HG03442 (cell line): ENCODE measurements around the gene MAML3.

ENCODE experiments used
- ATAC-seq: cut with Tn5 transposase; IDR thresholded peaks from one replicate; pipeline ENCODE4 v1.9.1; 2021; ENCODE audit warnings: mild to moderate bottlenecking, moderate library complexity; ENCODE audit not compliant: unreplicated experiment

MAML3 gene

GRCh38 chr4:139740531-139741041 is 413.4 kb downstream of the MAML3 start:
- no peak for ATAC-seq

GRCh38 chr4:139740121-139740520 is 413.9 kb downstream of the MAML3 start:
- no peak for ATAC-seq

- no peak for ATAC-seq
Measured at GRCh38 chr4:139738846-139739613, 415.0 kb downstream of the MAML3 start.

- ATAC-seq: no peak
Measured at GRCh38 chr4:139736661-139737060, 417.3 kb downstream of the MAML3 start.

GRCh38 chr4:139736274-139736660 is 417.7 kb downstream of the MAML3 start:
- ATAC-seq: no peak

- ATAC-seq: no peak
Measured at GRCh38 chr4:139735381-139736273, 418.4 kb downstream of the MAML3 start.

- ATAC-seq: peak; percentile 65
Measured at GRCh38 chr4:139734875-139735380, 419.1 kb downstream of the MAML3 start.

- ATAC-seq: no peak
Measured at GRCh38 chr4:139734201-139734874, 419.6 kb downstream of the MAML3 start.

GRCh38 chr4:139732991-139733570 is 420.9 kb downstream of the MAML3 start:
- ATAC-seq: no peak

GRCh38 chr4:139728840-139729239 is 425.1 kb downstream of the MAML3 start:
- ATAC-seq: no peak

GRCh38 chr4:139728146-139728545 is 425.8 kb downstream of the MAML3 start:
- ATAC-seq: no peak

GRCh38 chr4:139726615-139727014 is 427.4 kb downstream of the MAML3 start:
- ATAC-seq: no peak

GRCh38 chr4:139725236-139725635 is 428.7 kb downstream of the MAML3 start:
- no peak for ATAC-seq

GRCh38 chr4:139721789-139722188 is 432.2 kb downstream of the MAML3 start:
- ATAC-seq: no peak

- no peak for ATAC-seq
Measured at GRCh38 chr4:139720806-139721205, 433.2 kb downstream of the MAML3 start.

- no peak for ATAC-seq
Measured at GRCh38 chr4:139719381-139720101, 434.4 kb downstream of the MAML3 start.

GRCh38 chr4:139718833-139719232 is 435.2 kb downstream of the MAML3 start:
- ATAC-seq: no peak

- ATAC-seq: no peak
Measured at GRCh38 chr4:139718358-139718757, 435.6 kb downstream of the MAML3 start.

GRCh38 chr4:139715746-139716391 is 438.1 kb downstream of the MAML3 start:
- no peak for ATAC-seq
